DND-41 (cell line): Measurements from ENCODE around the gene MRAS.

ENCODE experiments used
- ATAC-seq: fragments of 200-7000 bp; cut with Tn5 transposase; 3 replicates; pipeline ENCODE4 v1.9.1; 2021; ENCODE audit warnings: low read depth; ENCODE audit not compliant: insufficient read depth
- DNase-seq: peaks from one replicate; pipeline ENCODE4 v3.0.0-alpha.2; 2020
- H2AFZ ChIP-seq: 2 replicates; pipeline ENCODE4 v1.6.0; 2012; ENCODE audit warnings: low read depth, low read length
- H3K27ac ChIP-seq: 2 replicates; pipeline ENCODE4 v1.5.1; 2012; ENCODE audit warnings: low read length, inconsistent platforms
- H3K27me3 ChIP-seq: fragments of 200-600 bp; sonication (generic); 2 replicates; pipeline ENCODE4 v1.6.0; 2012; ENCODE audit warnings: low read length, mild to moderate bottlenecking, inconsistent platforms; ENCODE audit not compliant: insufficient read depth, poor library complexity
- H3K36me3 ChIP-seq: 2 replicates; pipeline ENCODE4 v1.5.1; 2012; ENCODE audit warnings: low read length, inconsistent platforms; ENCODE audit not compliant: insufficient read depth
- H3K4me1 ChIP-seq: 2 replicates; pipeline ENCODE4 v1.5.1; 2012; ENCODE audit warnings: mild to moderate bottlenecking, low read length; ENCODE audit not compliant: insufficient read depth
- H3K4me2 ChIP-seq: 2 replicates; pipeline ENCODE4 v1.6.0; 2012; ENCODE audit warnings: mild to moderate bottlenecking, moderate library complexity, low read length, inconsistent platforms; ENCODE audit not compliant: insufficient read depth
- H3K4me3 ChIP-seq, 2 experiments: fragments of 200-600 bp in 1 of 2; shearing (Covaris generic) in 1 of 2; 2 replicates each; pipeline ENCODE4 v1.5.1; 2012 to 2016; ENCODE audit warnings: inconsistent platforms in 2 of 2, low read length in 2 of 2, mild to moderate bottlenecking in 2 of 2, low read depth in 1 of 2, moderate library complexity in 1 of 2
- H3K79me2 ChIP-seq: 2 replicates; pipeline ENCODE4 v1.6.0; 2012; ENCODE audit warnings: low read length, inconsistent platforms; ENCODE audit not compliant: insufficient read depth
- H3K9ac ChIP-seq: 2 replicates; pipeline ENCODE4 v1.6.0; 2012; ENCODE audit warnings: low read depth, mild to moderate bottlenecking, inconsistent platforms, low read length, moderate library complexity
- H3K9me3 ChIP-seq: 2 replicates; pipeline ENCODE4 v1.5.1; 2012; ENCODE audit warnings: low read length, moderate library complexity, mild to moderate bottlenecking, inconsistent platforms; ENCODE audit not compliant: insufficient read depth, severe bottlenecking
- H4K20me1 ChIP-seq: 2 replicates; pipeline ENCODE4 v1.6.0; 2012; ENCODE audit warnings: low read length; ENCODE audit not compliant: insufficient read depth
- CTCF ChIP-seq: IDR thresholded peaks from 2 replicates; pipeline ENCODE4 v1.5.1; 2012; ENCODE audit warnings: borderline replicate concordance, low read length, moderate library complexity, mild to moderate bottlenecking; ENCODE audit not compliant: poor library complexity, severe bottlenecking; ENCODE audit errors: extremely low read depth
- EZH2 ChIP-seq: IDR thresholded peaks from 3 replicates; pipeline ENCODE4 v1.6.1; 2012; ENCODE audit warnings: borderline replicate concordance, low read depth, mild to moderate bottlenecking, moderate library complexity, low read length, inconsistent platforms; ENCODE audit not compliant: severe bottlenecking

Gene MRAS

GRCh38 chr3:138394156-138394555 lies 45.8 kb downstream of the MRAS start:
- no peak for DNase-seq

GRCh38 chr3:138394686-138395085 lies 46.3 kb downstream of the MRAS start:
- ATAC-seq (no peak), DNase-seq (no peak)
- H3K4me1 ChIP-seq, result no peaks in the 10 kb centered on the region
- no peaks in the 10 kb centered on the region for H3K79me2 ChIP-seq
- TF ChIP-seq CTCF, result no peak
- H3K4me2 ChIP-seq, result no peak overlapping the region
- H3K27me3 ChIP-seq, result peaks cover 5% of the 10 kb centered on the region
- H3K9ac ChIP-seq, result no peak overlapping the region
- H4K20me1 ChIP-seq, result no peaks in the 10 kb centered on the region
- no peak overlapping the region for H3K4me3 ChIP-seq
- no peak overlapping the region for H2AFZ ChIP-seq
- H3K36me3 ChIP-seq, result no peaks in the 10 kb centered on the region
- no peak overlapping the region for H3K27ac ChIP-seq
- no peaks in the 10 kb centered on the region for H3K9me3 ChIP-seq

More at GRCh38 chr3:138394156-138394555, 45.8 kb downstream of the MRAS start:
- Histone ChIP-seq H3K9ac (no peak overlapping the region), H3K4me3 (no peak overlapping the region), H3K36me3 (no peaks in the 10 kb centered on the region), H3K9me3 (no peaks in the 10 kb centered on the region), H2AFZ (no peak overlapping the region), H3K4me2 (no peak overlapping the region), H3K4me1 (no peaks in the 10 kb centered on the region), H4K20me1 (no peaks in the 10 kb centered on the region), H3K27ac (no peak overlapping the region), H3K79me2 (no peaks in the 10 kb centered on the region), H3K27me3 (peaks cover 3% of the 10 kb centered on the region)
- TF ChIP-seq EZH2, result no peak
- no peak for ATAC-seq

GRCh38 chr3:138395865-138396751 lies 47.7 kb downstream of the MRAS start:
- DNase-seq (no peak), ATAC-seq (no peak)
- Histone ChIP-seq H3K79me2 (no peaks in the 10 kb centered on the region), H3K9me3 (no peaks in the 10 kb centered on the region), H3K9ac (no peak overlapping the region), H3K4me1 (no peaks in the 10 kb centered on the region), H3K27me3 (peaks cover 5% of the 10 kb centered on the region), H2AFZ (no peak overlapping the region), H3K4me3 (no peak overlapping the region), H3K27ac (no peak overlapping the region), H3K36me3 (no peaks in the 10 kb centered on the region), H3K4me2 (no peak overlapping the region), H4K20me1 (no peaks in the 10 kb centered on the region)
- TF ChIP-seq EZH2 (no peak), CTCF (no peak)

DNA sequence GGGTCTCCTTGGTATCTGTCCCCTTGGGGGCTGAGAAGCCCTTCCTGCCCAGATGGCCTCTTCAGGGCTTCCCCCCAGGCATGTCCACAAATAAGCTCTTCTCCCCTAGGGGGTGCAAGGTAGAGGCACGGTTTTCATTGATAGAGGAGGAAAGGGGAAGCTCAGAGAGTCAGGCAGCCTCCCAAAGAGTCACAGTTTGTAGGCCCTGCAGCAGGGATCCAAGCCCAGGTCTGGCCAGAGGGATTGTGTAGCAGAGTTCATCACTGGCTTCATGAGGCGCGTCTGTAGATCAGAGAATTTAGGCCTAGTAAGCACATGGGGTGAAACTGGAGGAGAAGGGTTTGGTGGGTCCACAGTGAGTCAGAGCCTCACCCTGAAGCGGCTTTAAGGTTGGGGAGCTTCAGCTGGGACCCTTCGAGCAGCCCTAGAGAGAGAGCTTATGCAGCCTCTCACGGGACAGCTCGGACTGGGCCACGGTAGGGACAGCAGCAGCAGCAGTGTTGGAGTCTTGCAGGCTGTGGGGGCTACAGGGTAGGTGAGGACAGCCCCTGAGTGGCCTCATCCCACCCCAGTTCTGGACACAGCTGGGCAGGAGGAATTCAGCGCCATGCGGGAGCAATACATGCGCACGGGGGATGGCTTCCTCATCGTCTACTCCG lies 48.5 kb downstream of the MRAS start:
- no peak overlapping the region for H3K9ac ChIP-seq
- no peaks in the 10 kb centered on the region for H3K9me3 ChIP-seq
- DNase-seq (no peak), ATAC-seq (no peak)
- H3K27me3 ChIP-seq, result peaks cover 5% of the 10 kb centered on the region
- H3K79me2 ChIP-seq, result no peaks in the 10 kb centered on the region
- no peaks in the 10 kb centered on the region for H4K20me1 ChIP-seq
- no peak overlapping the region for H3K4me3 ChIP-seq
- H2AFZ ChIP-seq, result no peak overlapping the region
- no peaks in the 10 kb centered on the region for H3K4me1 ChIP-seq
- no peak overlapping the region for H3K4me2 ChIP-seq
- TF ChIP-seq CTCF, result no peak
- no peaks in the 10 kb centered on the region for H3K36me3 ChIP-seq
- no peak overlapping the region for H3K27ac ChIP-seq
